Heart left ventricle (tissue), 16 donors: ENCODE data around the gene BAIAP2L2. TPM values are rescaled to one million over a fixed set of nuclear protein-coding genes. Genes with fewer than 3 reads are reported as not detected.

Experiments
- ATAC-seq, 4 donors: fragments of 200-7000 bp; cut with Tn5 transposase; one replicate each; pipeline ENCODE4 v1.9.1; 2020 to 2022; ENCODE audit warnings: moderate library complexity in 4 of 4, mild to moderate bottlenecking in 3 of 4, moderate number of reproducible peaks in 1 of 4
- DNase-seq, 5 donors: peaks; one replicate each; pipeline ENCODE4 v3.0.0-alpha.2; 2020
- H3K27ac ChIP-seq, 12 donors: fragments of 200-600 bp; sonication (generic) in 4 of 12; one replicate each; pipeline versions ENCODE4 v1.5.0 to v1.8.0; 2016 to 2022; ENCODE audit warnings: mild to moderate bottlenecking in 2 of 12
- H3K27me3 ChIP-seq, 9 donors: fragments of 200-600 bp; sonication (generic) in 2 of 9; one replicate each; pipeline versions ENCODE4 v1.5.1 to v1.8.0; 2016 to 2022; ENCODE audit warnings: mild to moderate bottlenecking in 3 of 9
- H3K36me3 ChIP-seq, 9 donors: fragments of 200-600 bp; sonication (generic) in 2 of 9; one replicate each; pipeline versions ENCODE4 v1.5.0 to v1.8.0; 2018 to 2022; ENCODE audit warnings: mild to moderate bottlenecking in 2 of 9
- H3K4me1 ChIP-seq, 12 donors: fragments of 200-600 bp; sonication (generic) in 4 of 12; one replicate each; pipeline versions ENCODE4 v1.5.0 to v1.8.0; 2016 to 2022; ENCODE audit warnings: mild to moderate bottlenecking in 3 of 12
- H3K4me3 ChIP-seq, 12 donors: fragments of 200-600 bp; sonication (generic) in 4 of 12; one replicate each; pipeline versions ENCODE4 v1.5.0 to v1.8.0; 2017 to 2022; ENCODE audit warnings: mild to moderate bottlenecking in 9 of 12, moderate library complexity in 4 of 12
- H3K9me3 ChIP-seq, 12 donors: fragments of 200-600 bp; sonication (generic) in 4 of 12; one replicate each; pipeline versions ENCODE4 v1.5.0 to v1.8.0; 2016 to 2022; ENCODE audit warnings: mild to moderate bottlenecking in 1 of 12
- CTCF ChIP-seq, 12 donors: fragments of 200-600 bp; sonication (generic) in 4 of 12; IDR thresholded peaks; one replicate each; pipeline versions ENCODE4 v1.5.0 to v1.8.0; 2018 to 2022; ENCODE audit warnings: antibody characterized with exemption in 12 of 12, mild to moderate bottlenecking in 5 of 12
- POLR2A ChIP-seq, 2 donors: fragments of 450-650 bp; IDR thresholded peaks; one replicate each; pipeline ENCODE4 v1.6.1; 2017; ENCODE audit warnings: antibody characterized with exemption in 2 of 2, mild to moderate bottlenecking in 2 of 2, moderate library complexity in 2 of 2
- WGBS, 4 donors: extraction: QIAGEN DNeasy Blood & Tissue Kit in 2 of 4; methylation state at CpG; one replicate each; pipeline versions ENCODE4 v1.1.5 to v1.1.7; 2013 to 2018; 5-methylcytosine and 5-hydroxymethylcytosine counted together
- intact Hi-C, 10 donors: fragments of 100-400 bp; cut with DNase I; formaldehyde crosslinking; loops; one replicate each; pipeline versions ENCODE4 v1.11.1 to v1.14.2; 2022
- polyA plus RNA-seq, 2 donors: library from polyadenylated mRNA; stranded (reverse); fragments of 200-250 nt; gene quantifications; one replicate each; pipeline ENCODE4 v1.2.3, GENCODE V29; 2013
- total RNA-seq, 9 donors: library from RNA; depleted of rRNA in 2 of 9; stranded (reverse); fragments of >200 nt in 2 of 9; fragmentation: NEBNext Ultra II Directional in 3 of 9; extraction: Animal tissue kit (Norgen Biotek cat#: 25700) in 3 of 9; gene quantifications; one replicate each; pipeline versions ENCODE4 v1.1.0 to v1.2.4, GENCODE V29; 2016 to 2023
- donor health status: ischemic (EF 13 %, LVEDD 7.1; RV severe dilation, severe dysfunction).
- donor health status: healthy with polysubstance abuse.
- donor health status: DM: no; HTN: yes; CAD: no.
- donor health status: DM: no; HTN: no; CAD: no.
- donor health status: ischemic (EF 25% LVEDD 6.9; RV normal size, moderate dysfunction).
- donor health status: ischemic (EF 25% LVEDD 5.7; RV mildly dilated, moderate dysfunction).
- donor health status: healthy.
- donor health status: DM: yes; HTN: yes; CAD: no.
- donor health status: ischemic (EF 35%, LVEDD 5.7; RV mildly dilated, moderate dysfunction).
- donor health status: nonischemic (EF 11% LVEDD 7.7; RV severe dilation, severe dysfunction).
- donor health status: DM: yes; HTN: yes; CAD: no.
- donor health status: PGD.
- donor health status: ischemic (EF 29% LVEDD 5.4; RV normal size, mild dysfunction).
- donor health status: nonischemic (EF 23%, LVEDD 6.1; RV moderate dilation, normal function).

Gene BAIAP2L2
- total and polyA plus RNA-seq, 11 donors, result 0.09 to 0.30 (median 0.22) TPM; not detected in 1

DNA sequence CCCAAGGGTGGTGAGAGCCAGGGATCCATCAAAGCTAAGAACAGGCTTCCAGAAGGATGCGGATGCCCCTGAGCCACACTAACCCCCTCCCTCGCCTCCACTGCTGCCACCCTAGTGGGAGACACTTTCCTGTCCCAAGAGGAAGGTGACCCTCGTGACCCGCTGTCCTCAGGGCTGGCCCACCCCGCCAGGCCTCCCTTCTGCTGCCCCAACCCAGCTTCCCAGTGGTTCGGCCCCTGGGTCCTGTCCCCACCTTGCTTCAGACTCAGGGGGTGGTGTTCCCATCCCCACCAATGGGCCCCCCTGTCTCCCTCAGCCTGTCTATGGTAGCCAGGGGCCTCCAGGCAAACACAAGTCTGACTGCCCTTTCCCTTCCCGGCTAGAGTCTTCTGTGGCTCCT is 59.8 kb downstream of the BAIAP2L2 start:
- Histone ChIP-seq H3K27me3 (no peaks in the 10 kb centered on the region), H3K4me3 (no peak overlapping the region), H3K4me1 (peaks cover 0 to 7% (median under 1%) of the 10 kb centered on the region in 12 donors), H3K27ac (peak overlapping the region in 1 of 12 donors; percentile 47), H3K36me3 (no peaks in the 10 kb centered on the region), H3K9me3 (no peaks in the 10 kb centered on the region)
- TF ChIP-seq POLR2A (IDR thresholded peaks at IDR 0.05) (no peak), CTCF (IDR thresholded peaks at IDR 0.05) (no peak)
- intact Hi-C loops, result loop anchor here in 9 of 10 donors (5.0 to 10.0 kb wide), 12 partner anchors 52 to 654 kb away; partner anchors contain the start of genes DMC1 (in 6 of the 9), DDX17 (in 1 of the 9), GTPBP1 (in 1 of the 9) and JOSD1 (in 1 of the 9)
- 44 to 92% (median 90%) methylated on average over 1 to 7 of the region's 7 CpGs for WGBS, 4 donors
- DNase-seq, result no peak
- ATAC-seq, result no peak

DNA sequence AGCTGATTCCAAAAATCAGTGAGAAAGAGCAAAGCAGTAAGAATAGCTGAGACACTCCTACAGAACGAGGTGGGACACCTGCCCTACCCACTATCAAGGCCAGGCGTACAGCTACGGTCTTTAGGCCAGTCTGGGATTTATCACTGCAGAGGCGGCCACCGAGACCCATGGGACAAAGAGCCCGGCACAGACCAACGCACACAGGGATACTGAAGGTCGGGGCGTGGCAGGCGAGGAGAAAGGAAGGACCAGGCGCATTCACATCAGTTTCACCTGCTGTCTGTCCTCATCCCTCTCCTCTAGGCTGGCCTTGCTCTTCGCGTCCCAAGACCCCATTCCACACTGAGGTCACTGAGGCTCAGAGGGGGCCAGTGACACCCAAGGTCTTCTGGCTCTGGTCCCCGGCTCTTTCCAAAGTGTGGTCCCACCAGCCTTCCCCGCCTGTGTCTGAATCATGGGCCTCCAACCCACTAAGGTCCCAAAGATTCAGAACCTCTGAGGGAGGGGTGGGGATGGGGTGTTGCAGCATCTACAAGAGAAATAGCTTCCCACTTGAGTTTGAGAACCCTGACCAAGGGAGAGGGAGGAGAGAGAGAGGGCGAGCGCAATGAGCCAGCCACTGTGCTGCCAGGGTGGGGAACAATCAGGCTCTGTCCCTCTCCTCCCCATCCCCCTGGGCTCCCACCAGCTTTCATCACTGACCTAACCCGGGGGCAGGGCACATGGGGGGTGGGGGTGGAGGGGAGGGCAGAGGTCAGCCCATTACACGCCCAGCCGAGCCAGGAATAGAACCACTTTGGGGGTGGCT is 60.5 kb downstream of the BAIAP2L2 start:
- Histone ChIP-seq H3K27me3 (no peaks in the 10 kb centered on the region), H3K9me3 (no peaks in the 10 kb centered on the region), H3K27ac (peak overlapping the region in 1 of 12 donors; percentile 47), H3K4me3 (no peak overlapping the region), H3K36me3 (no peaks in the 10 kb centered on the region), H3K4me1 (peaks cover 0 to 7% (median under 1%) of the 10 kb centered on the region in 12 donors)
- intact Hi-C loops, result loop anchor here in 9 of 10 donors (5.0 to 10.0 kb wide), 12 partner anchors 52 to 655 kb away; partner anchors contain the start of genes DMC1 (in 6 of the 9), DDX17 (in 1 of the 9), GTPBP1 (in 1 of the 9) and JOSD1 (in 1 of the 9)
- ATAC-seq (no peak), DNase-seq (no peak)
- 78 to 79% (median 79%) methylated on average over 17 to 20 of the region's 20 CpGs for WGBS, 4 donors
- TF ChIP-seq CTCF (IDR thresholded peaks at IDR 0.05) (no peak), POLR2A (IDR thresholded peaks at IDR 0.05) (no peak)

DNA sequence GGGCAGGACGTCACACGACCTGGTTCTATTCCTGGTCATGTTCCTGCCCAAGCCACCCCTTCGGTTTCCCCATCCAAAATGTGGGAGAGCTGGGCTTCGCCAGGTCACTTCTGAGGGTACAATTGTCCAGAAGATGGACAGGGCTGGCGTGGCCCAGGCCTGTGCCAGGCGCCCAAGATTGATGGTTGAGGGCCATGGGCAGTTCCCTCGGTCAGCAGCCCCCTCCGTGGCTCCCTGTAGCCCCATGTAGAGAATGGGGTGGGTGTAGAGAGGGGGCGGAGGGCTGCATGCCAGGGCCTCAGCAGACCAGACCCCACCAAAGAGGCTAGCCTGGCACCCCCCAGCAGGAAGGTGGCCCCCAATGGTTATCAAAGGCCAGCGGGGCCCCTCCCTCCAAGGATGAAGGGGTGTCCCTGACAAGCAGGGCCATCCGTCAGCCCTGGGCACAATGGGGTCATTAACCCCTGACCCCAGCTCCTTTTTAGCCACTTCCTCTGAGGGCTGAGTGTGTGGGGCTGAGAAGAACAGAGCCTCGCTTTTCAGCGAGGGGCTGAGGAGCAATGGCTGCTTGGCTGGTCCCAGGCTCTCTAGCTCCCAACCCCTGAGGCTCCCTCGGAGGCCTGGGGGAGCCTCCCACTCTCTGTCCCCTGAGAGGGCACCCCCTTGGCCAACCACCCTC is 64.3 kb downstream of the BAIAP2L2 start:
- no peaks in the 10 kb centered on the region for H3K27me3 ChIP-seq

More for the DNA sequence above, 64.3 kb downstream of the BAIAP2L2 start:
- H3K9me3 ChIP-seq, result no peaks in the 10 kb centered on the region
- no peak for TF ChIP-seq CTCF (IDR thresholded peaks at IDR 0.05)
- TF ChIP-seq POLR2A (IDR thresholded peaks at IDR 0.05), result no peak
- no peak overlapping the region for H3K27ac ChIP-seq
- WGBS, 4 donors, result 60 to 75% (median 70%) methylated on average over 11 to 14 of the region's 14 CpGs
- intact Hi-C loops, result no loop called here
- ATAC-seq (peak in 1 of 4 donors; percentile 19), DNase-seq (peak in 1 of 5 donors; percentile 34)
- H3K4me3 ChIP-seq, result no peak overlapping the region
- H3K36me3 ChIP-seq, result no peaks in the 10 kb centered on the region
- H3K4me1 ChIP-seq, result peaks cover 0 to 19% (median 0%) of the 10 kb centered on the region in 12 donors
